ENCODE data around the gene UBTD2.
"Not testable (repeated sequence)": the region's sequence is repeated elsewhere in the genome, so short reads cannot be mapped to it uniquely, and the experiment has no call there.

Gene UBTD2, protein sequence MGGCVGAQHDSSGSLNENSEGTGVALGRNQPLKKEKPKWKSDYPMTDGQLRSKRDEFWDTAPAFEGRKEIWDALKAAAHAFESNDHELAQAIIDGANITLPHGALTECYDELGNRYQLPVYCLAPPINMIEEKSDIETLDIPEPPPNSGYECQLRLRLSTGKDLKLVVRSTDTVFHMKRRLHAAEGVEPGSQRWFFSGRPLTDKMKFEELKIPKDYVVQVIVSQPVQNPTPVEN

DNA sequence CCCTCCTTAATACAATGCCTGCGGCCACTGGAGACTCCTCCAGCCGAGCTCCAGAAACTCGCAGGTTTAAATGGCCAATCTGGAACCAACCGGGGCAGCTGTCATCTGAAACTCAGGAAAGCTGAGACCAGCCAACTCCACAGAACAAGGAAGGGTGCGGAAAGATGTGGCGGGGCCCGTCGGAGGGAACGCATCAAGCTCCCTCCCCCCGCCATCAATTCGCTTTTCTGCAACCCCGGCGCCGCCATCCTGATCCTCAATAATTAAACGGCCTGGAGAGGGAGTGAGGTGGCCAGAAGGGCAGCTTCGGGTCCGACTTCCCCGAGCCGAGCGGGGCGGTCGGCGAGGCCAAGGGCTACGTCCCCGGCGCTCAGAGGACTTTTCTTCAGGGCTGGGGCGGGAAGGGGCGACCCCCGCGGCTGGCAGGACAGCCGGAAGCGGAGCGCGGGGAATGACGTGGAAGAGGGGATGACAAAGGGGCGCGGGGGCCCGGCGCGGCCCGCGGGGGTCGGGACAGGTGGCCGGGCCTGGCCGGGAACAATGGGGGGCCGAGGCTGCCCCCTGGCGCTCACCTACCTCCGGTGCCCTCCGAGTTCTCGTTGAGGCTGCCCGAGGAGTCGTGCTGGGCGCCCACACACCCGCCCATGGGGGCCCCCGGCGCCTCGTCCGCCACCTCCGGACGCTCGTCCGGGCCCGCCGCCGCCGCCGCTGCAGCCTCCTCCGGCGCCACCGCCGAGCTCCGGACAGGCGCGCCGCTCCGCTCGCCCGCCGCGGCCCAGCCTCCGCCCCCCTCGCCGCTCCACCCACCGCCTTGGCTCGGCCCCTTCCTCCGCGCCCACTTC is at the start of gene UBTD2:
UBTD2 (minus strand) TSS at position 745 of the 842 bp plus-strand sequence; CDS start at position 646, 99 bp downstream.
- peak; percentile 36 for DNase-seq (ENCODE audit: low spot score)

DNA sequence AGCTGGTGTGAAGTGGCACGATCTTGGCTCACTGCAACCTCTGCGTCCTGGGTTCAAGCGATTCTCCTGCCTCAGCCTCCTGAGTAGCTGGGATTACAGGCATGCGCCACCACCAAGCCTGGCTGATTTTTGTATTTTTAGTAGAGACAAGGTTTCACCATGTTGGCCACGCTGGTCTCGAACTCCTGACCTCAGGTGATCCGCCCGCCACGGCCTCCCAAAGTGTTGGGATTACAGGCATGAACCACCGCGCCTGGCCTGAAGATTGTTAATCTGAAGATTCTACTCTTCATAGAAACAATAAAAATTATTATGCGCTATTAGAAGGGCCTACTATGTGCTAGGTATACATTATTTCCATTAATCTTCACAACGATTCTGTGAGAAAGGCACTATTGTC is 43.3 kb upstream of the UBTD2 start:
- DNase-seq (ENCODE audit: low spot score), result not testable (repeated sequence)

DNA sequence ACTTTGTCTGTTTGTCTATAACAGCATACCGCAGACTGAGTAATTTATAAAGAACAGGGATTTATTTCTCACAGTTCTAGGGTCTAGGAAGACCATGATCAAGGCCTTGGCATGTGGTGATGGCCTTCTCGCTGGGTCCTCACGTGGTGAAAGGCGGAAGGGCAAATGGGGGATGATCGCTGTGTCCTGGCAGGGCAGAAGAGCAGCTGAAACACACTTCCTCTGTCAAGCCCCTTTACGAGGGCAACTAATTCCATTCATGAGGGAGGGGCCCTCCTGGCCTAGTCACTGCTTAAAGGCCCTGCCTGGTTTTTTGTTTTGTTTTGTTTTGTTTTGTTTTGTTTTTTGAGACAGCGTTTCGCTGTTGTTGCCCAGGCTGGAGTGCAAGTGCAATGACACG is 41.9 kb upstream of the UBTD2 start:
- DNase-seq (ENCODE audit: low spot score), result no peak

DNA sequence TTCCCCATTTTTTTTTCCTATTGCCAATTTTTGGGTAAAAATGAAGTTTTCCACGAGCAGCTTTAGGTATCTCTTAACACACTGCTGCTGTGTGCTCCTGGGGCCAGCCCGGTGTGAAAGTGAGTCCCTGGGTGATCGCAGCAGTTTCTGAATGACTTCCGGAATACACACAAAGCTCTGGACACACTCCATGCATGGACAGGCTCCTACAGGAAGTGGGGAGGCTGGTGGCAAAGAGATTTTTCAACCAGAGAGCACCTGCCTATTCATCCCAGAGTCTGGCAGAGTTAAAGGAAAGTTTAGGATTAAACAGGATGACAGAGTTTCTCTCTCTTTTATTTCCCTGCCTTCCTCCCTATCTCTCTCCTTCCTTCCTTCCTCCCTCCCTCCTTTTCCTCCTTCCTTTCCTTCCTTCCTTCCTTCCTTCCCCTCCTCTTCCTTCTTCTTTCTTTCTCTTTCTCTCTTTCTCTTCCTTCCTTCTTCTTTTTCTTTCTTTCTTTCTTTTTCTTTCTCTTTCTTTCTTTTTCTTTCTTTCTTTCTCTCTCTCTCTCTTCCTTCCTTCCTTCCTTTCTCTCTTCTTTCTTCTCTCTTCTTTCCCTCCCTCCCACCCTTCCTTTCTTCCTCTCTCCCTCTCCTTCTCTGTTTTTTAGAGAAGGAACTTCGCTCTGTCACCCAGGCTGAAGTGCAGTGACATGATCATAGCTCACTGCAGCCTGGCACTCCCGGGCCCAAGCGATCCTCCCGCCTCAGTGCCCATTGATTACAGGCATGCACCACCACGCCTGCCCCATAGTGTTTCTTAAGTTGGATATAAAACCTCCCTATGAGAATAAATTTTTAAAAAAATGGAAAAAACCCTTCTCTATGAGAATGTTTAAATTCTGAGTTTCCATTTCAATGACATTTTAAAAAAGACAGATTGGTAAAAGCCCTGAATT is 38.7 kb upstream of the UBTD2 start:
- no peak for DNase-seq (ENCODE audit: low spot score)

DNA sequence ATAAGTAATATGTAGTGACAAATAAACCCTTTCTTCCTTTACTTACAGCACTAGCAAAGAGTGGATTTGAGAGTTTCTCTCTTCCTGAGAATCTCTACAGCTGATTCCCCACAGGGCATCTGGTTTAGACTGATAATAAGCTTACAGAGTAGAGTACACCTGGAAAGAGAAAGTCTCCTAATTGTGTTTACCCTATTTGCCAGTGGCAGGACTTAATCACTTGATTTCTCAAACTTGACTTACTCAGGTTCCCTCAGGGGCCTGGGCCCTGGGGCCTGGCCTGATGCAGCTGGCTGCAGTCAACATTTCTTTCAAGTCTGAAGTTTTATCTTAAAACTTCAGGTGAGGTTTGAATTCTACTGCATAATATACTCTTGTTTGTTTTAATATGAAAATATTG is 38.0 kb upstream of the UBTD2 start:
- no peak for DNase-seq (ENCODE audit: low spot score)

DNA sequence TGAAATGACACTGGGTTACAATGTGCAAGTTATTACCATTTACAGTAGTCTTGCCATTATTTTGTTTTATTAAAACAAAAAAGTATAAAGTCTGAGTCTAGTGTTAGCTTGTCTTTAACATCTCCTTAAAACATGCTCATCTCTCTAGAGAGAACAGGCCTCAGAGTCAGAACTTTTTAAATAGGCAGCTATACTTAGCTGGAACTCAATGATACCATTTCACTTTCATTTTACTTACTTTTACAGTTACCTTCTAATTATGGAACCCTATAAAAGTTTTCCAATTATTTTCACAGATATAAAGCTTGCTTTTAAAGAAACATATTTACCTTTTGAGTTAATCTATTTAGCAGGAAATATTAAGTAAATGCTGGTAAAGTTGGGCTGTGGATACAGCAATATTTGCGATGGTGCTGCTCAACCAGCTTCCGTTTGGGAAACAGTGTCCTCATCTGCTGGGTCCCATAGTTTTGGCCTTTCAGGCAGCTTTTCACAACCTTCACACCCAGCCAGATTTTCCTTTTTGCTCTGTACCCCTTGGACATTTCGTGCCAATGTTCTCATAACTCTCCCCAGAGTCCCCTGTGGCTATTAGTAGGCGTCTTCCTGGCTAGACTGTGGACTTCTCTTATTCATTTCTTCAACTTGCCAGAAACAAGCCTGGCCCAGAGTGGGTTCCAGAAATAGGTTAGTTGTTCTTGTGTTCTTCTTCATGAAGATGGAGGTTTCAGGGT is 36.3 kb upstream of the UBTD2 start:
- DNase-seq (ENCODE audit: low spot score), result no peak

DNA sequence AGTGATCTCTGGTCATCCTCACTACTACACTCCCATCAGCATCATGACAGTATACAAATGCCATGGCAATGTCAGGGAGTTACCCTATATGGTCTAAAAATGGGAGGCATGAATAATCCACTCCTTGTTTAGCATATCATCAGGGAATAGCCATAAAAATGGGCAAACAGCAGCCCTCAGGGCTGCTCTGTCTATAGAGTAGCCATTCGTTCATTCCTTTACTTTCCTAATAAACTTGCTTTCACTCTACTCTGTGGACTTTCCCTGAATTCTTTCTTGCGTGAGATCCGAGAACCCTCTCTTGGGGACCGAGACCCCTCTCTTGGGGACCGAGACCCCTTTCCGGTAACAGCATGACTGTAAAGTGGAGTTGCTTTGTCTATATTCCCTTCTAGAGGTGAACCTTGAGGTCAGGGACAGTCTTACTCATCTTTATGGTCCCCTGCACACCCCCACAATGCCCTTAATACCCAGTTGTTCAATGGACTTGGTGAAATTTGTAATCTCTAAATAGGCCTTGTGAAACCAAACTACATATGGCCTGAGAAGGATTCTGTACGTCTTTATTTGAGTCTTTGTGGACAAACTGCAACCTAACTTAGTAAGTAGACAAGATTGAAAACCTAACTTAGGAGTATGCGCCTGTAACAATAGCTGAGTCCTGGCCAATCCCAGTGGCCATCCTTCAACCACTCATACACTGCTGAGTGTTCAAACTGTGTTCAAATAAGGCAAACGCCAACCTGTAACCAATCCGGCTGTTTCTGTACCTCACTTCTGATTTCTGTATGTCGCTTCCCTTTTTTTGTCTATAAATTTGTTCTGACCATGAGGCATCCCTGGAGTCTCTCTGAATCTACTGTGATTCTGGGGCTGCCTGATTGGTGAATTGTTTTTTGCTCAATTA is 32.3 kb upstream of the UBTD2 start:
- no peak for DNase-seq (ENCODE audit: low spot score)

DNA sequence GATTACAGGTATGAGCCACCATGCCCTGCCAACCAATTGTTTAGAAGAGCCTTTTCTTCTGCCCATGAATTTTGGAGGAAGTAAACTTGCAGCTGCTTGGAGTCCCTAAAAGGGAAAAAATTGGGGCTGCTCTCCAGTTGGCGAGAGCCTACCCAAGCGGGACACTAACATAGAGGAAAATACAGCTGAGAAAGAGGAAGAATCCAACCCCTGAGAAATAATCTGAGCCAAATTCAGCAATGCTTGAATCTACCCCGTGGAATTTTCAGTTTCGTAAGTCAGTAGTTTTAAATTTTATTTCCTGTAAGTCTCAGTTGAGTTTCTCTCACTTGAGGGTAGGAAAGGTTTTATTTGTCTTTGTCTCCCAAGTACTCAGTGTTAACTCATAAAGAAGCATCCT is 30.4 kb upstream of the UBTD2 start:
- DNase-seq (ENCODE audit: low spot score), result no peak

DNA sequence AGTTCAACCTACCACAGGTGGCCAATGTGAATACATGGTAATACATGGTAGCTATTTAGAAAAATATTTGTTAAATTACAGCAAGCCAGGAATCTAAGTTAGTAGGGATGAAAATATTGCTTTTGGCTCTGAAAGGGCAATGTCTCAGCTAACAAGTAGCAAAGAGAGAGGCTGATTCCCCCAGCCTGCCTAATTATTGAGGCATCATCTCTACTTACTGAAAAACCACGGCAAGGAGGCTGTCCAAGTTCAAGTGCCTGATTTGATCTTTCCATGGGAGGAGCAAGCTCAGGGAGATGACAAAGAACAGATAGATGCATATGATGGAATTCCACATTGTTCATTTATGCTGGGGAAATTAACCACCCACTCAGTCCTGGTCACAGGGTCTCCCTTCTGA is 28.7 kb upstream of the UBTD2 start:
- DNase-seq (ENCODE audit: low spot score), result no peak

DNA sequence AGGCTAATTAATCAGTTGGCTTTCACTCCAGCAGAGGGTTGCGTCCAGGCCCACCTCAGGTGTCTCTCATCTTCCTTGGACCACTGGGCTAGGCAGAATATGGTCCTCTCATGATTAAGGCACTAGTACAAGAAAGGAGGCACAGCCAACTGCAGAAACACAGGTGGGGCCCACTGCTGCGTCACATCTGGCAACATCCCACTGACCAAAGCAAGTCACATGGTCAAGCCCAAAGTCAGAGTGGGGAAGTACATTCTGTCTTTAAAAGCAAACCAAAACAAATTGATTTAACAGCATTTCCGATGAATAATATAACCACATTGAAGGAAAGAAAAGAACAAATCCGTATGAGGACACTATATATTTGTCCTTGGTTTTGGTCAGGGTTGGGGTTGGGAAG is 28.0 kb upstream of the UBTD2 start:
- no peak for DNase-seq (ENCODE audit: low spot score)

DNA sequence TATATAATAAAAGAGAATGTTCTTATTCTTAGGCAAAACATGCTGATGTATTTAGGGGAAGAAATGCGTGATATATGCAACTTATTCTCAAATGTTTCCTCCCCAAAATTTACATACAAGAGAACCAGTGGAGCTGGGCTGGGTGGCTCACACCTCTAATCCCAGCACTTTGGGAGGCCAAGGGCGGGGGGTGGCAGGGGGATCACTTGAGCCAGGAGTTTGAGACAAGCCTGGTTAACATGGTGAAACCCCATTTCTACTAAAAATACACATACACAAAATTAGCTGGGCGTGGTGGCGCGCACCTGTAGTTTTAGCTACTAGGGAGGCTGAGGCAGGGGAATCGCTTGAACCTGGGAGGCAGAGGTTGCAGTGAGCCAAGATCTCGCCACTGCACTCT is 27.5 kb upstream of the UBTD2 start:
- DNase-seq (ENCODE audit: low spot score), result no peak

DNA sequence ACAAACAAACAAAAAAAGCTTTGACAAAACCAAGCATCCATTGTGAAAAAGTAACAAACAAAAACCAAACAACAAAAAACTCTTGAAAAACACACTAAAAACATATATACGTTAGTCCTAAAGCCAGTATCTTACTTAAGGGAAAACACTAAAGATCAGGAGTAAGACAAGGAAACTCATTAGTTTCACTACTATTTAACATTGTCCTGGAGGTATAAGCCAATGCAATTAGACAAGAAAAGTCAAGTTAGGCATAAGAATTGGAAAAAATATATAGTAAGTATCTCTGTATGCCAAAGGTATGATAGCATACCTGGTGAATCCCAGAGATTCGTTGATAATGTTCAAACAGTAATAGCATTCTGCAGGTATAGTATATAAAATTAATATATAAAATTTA is 21.8 kb upstream of the UBTD2 start:
- DNase-seq (ENCODE audit: low spot score), result no peak

DNA sequence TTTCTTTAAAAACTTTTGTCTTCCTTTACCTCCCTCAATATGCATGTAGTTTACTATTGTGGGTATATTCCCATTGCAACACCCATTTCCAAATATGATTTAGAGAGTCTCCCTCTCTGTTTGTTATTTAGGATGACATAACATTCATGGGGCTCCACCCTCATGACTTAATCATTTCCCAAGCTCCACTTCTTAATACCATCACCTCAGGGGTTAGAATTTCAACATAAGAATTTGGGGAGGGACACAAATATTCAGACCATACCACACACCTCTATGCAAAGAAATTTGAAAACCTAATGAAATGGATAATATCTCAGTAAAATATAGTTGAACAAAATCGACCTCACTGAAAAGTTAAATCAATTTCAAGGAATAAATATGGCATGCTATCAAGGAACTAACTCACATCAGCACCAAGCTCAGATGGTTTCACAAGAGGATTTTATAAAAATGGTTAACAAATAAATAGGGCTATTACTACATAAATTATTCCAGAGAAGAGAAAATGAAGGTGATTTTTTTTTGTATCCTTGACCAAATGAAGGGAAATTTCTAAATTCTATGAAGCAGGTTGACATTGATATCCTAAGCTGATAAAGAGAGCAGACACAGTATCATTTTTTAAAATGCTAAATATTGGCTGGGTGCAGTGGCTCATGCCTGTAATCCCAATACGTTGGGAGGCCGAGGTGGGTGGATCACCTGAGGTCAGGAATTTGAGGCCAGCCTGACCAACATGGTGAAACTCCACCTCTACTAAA is 20.2 kb upstream of the UBTD2 start:
- DNase-seq (ENCODE audit: low spot score), result no peak

DNA sequence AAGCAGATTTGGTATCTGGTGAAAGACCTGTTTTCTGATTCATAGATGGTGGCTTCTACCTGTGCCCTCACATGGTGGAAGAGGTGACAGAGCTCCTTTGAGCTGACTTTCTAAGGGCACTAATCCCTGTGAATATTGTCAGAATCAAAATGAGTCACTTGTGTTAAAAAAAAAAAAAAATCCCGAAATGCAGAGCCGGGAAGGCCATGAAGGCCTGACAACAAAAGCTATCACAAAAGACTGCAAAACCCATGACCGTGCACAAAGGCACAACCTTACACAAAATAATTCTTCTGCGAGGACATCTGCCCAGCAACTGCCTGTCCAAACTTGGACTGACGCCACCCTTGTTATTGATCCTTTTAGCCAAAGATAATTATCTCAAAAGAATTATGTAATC is 19.6 kb upstream of the UBTD2 start:
- no peak for DNase-seq (ENCODE audit: low spot score)

DNA sequence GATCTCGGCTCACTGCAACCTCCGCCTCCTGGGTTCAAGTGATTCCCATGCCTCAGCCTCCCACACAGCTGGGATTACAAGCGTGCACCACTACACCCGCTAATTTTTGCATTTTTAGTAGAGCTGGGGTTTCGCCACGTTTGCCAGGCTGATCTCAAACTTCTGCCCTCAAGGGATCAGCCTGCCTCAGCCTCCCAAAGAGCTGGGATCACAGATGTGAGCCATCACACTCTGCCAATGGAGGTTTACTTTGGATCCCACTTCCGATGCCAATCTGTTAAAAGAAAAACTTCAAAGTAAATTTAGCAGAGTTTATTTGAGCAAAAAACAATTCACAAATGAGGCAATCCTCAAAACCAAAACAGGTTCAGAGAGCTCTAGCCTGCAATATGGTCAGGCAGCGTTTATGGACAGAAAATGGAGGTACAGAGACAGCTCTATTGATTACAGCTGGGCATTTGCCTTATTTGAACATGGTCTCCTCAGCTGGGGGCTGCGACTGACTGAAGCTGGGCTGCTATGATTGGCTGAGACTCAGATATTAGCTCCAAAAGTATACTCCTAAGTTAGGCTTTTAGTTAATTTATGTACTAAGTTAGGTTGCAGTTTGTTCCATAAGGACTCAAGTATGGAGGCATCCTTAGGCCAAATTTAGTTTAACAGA is 18.6 kb upstream of the UBTD2 start:
- DNase-seq (ENCODE audit: low spot score), result no peak

DNA sequence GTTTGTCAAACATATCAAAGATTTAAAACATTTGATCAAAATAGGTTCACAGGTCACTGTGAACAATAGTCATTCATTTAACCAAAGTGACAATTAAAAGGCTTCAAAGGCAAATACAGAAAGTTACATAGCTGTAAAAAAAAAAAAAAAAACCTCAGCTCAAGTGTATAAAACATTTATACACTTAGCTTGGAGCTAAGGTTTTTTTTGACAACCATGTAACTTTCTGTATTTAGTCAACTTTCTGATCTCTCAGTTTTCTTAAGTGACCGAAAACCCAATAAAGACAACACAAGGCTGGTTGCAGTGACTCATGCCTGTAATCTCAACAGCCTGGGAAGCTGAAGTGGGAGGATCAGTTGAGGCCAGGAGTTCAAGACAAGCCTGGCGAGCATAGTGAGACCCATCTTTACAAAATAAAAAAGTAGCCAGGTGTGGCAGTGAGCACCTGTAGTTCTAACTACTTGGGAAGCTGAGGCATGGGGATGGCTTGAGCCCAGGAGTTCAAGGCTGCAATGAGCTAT is 16.4 kb upstream of the UBTD2 start:
- no peak for DNase-seq (ENCODE audit: low spot score)

DNA sequence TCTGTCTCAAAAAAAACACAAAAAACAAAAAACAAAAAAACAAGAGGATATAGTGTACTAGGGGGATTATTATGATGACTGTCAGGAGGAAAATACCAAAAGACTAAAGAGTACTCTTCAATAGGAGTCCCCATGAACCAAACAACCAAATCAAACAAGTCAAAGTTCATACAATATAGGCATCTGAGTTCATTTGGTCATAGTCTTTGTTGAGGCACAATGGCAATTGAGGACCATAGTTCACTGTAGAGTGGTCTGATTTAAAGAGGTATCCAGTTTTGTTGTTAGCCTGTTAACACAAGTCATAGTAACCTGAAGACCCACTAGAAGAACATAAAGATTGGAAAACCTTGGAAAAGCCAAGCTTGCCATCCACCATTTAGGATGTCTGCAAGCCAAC is 11.3 kb upstream of the UBTD2 start:
- no peak for DNase-seq (ENCODE audit: low spot score)

DNA sequence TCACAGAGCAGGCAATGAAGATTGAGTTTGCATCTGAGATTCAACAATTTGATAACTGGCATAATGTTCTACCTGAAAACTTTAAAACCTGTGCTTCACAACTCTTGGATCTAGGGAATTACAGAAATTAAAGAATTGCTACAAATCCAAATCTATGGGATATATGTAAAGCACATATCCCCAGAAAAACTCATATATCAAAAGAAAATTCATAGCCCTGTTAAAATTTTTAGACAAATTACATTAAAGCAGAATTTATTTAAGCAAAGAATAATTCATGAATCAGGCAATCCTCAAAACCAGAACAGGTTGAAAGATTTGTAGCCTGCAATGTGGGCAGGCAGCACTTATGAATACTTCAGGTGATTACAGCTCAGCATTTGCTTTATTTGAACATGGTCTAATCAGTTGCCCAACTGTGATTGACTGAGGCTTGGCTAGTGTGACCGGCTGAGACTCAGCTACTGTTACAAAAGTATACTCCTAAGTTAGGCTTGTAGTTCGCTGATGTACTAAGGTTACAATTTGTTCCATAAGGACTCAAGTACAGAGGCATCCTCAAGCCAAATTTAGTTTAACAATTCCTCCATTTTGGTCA is 10.3 kb upstream of the UBTD2 start:
- no peak for DNase-seq (ENCODE audit: low spot score)

Measured in pons (tissue), 1 donor.